Fibroblast of peridontal ligament (primary cell): ENCODE results near the gene SPOCK1.

Experiments
- DNase-seq: peaks from one replicate; pipeline ENCODE4 v3.0.0-alpha.2; 2010; ENCODE audit errors: extremely low read depth

SPOCK1 gene

GRCh38 chr5:137492331-137492730 is 6.8 kb downstream of the SPOCK1 start:
- DNase-seq = peak; percentile 86

DNA sequence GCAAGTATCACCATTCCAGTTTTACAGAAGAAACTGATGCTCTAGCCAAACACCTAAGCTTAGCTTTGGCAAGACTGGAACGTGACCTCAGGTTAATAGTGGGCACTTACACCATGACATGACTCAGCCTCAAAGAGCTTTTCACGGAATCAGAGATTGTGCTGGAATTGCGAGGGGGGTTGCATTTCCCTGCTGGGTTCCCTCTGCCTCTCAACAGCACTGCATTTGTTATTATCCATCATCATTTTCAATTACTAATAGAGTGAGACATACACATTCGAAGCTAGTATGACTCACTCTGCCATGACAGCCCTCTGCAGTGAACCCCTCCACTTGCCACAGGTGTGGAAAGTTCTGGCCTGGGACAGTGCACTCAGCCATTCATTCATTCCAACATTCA is 8.0 kb downstream of the SPOCK1 start:
- DNase-seq = no peak

DNA sequence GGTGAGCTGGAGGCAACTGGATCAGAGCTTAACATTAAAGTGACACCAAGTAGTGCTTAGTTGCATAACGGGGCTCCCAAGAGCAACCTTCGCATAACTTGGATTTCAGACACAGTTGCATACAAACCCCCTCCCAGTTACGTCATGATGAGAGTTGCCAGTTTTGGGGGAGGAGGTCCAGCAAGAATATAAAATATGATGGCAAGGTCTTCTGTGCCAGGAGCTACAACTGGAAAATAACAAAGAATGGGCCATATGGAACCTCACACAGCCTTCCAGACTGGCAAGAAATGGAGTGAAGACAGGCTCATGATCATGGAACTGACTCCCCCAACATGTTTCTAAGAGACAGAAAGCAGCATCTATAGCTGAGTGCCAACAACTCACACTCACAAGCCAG is 8.5 kb downstream of the SPOCK1 start:
- DNase-seq = no peak

DNA sequence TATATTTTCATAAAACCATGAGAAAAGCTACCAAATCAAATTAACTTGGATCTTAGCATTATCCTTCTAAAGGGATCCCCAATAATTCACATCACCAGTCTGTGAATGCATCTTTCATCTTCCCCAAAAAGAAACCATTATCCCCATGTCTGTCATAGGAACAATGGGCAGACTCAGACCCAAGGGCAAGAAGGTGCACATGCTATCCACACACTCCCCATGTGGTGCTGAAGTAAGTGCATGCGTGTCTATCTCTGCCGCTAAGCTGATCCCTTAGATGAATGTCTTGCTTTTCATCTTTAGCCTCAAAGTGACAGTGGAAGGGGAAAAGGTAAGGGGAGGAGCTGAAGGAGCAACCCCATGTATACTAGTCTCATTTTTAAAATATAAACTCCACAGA is 10.2 kb downstream of the SPOCK1 start:
- DNase-seq = no peak

GRCh38 chr5:137488516-137488915 is 10.6 kb downstream of the SPOCK1 start:
- no peak for DNase-seq

DNA sequence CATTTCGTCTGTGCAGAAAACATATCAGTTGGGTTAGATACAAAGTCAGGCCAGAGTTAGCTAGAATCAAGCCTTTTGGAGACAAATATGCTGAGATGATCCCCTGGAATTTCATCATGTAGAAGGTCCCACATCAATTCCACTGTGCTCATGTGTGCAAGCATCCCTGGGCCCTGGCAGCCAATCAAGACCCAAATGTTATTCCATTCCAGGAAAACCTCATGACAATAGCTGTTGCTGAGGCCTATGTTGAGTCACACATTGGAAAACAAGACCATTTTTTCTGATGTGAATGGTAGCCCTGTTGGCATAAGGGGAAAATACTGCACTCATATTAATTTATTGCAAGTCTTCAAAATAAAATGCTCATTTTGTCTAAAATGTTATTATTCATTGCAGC is 11.5 kb downstream of the SPOCK1 start:
- peak; percentile 84 for DNase-seq

- peak; percentile 30 for DNase-seq
Measured at GRCh38 chr5:137486707-137487106, 12.4 kb downstream of the SPOCK1 start.

GRCh38 chr5:137481596-137481995 is 17.5 kb downstream of the SPOCK1 start:
- DNase-seq = no peak

DNA sequence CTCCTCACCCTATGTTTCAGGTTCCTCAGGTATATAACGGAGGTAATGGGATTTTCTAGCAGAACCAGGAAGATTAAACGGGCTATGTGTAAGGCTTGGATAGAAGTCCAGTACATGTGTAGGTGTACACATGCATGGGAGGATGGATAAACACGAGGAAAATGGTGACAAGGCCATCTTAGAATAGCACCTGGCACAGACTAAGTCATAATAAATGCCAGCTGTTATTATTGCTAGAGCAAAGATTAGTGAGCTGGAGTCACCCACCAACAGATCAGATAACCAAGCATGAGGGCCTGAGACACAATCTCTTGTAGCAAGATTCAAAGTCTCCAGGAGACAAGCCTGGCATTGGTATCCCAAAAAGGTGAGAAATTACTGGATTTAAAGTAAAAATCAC is 21.1 kb downstream of the SPOCK1 start:
- DNase-seq = no peak

GRCh38 chr5:137470921-137471220 is 28.3 kb downstream of the SPOCK1 start:
- no peak for DNase-seq

- peak; percentile 96 for DNase-seq
Measured at GRCh38 chr5:137470111-137470920, 28.8 kb downstream of the SPOCK1 start.

GRCh38 chr5:137466889-137467288 is 32.2 kb downstream of the SPOCK1 start:
- peak; percentile 62 for DNase-seq

DNA sequence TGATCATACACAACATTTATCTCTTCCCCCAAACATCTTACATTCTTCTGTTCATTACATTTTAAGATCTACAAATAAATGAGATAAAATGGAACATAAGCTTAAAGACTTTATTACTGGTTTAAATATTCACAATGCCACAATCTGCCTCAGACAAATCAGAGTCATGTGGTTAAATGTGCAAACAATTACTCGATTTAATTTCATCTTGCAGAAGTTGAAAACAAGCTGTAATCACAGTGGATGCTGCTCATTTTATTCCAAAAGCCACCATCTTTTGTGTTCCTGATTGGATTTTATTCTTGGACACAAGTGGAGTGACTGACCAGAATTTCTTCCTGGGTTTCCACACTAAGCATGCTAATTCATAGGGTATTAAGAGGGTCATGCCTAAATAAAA is 33.2 kb downstream of the SPOCK1 start:
- no peak for DNase-seq

DNA sequence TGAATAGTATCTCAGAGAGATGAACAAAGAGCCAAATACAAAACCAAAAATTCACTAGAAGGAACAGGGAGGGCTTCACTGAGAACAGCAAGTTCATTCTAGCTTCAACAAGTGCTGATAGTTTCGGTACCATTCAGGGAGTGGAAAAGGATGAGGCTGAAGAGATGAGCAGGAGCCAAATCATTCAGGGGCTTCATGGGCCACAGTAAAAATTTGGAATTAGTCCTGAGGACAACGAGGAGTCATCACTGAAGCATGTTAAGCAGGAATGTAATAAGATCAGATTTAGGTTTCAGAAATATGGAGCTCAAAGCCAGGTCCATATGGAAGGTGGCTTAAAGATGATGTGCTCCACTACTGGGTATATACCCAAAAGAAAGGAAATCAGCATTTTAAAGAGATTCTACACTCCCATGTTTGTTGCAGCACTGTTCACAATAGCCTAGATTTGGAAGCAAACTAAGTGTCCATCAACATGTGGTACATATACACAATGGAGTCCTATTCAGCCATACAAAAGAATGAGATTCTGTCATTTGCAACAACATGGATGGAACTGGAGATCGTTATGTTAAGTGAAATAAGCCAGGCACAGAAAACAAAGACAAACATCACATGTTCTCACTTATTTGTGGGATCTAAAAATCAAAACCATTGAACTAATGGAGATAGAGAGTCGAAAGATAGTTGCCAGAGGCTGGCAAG is 36.2 kb downstream of the SPOCK1 start:
- no peak for DNase-seq

- no peak for DNase-seq
Measured at GRCh38 chr5:137462265-137462590, 36.9 kb downstream of the SPOCK1 start.

DNA sequence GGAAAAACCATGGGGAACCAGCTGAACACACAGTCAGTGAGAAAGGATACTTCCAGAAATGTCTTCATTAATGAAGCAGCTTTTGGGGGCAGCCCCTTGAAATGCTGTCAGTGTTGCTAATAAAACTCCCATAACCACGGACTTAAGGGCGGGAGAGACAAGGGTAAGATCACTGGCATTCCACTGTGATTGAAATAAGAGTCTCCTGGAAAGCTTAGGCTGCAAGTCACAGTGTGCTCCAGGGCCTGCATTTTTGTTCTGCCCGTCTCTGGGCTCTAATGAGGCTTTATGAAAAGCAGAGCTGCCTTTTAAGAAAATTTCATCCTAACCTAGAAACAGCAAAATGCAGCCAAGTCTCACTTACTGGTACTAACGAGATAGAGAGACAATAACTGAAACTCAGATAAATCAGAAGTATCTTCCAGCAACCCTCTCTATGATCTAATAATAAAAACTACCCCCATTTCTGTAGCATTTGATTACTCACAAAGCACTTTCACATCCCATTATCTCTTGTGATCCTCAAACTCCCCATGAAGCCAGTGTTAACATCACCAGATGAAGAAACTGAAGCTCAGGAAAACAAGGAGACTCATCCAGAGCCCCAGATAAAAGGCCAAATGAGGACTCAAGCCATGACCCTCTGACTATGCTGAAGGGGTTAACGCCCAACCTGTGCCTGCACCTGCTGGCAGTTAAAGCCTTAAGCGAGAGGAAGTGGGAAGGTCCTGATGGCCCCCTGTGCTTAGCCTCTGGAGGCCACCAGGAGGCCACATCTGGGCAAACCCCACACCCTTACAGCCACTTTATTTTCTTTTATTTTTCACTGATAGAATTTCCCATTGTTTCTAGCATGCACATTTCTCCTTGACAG is 37.5 kb downstream of the SPOCK1 start:
- no peak for DNase-seq

DNA sequence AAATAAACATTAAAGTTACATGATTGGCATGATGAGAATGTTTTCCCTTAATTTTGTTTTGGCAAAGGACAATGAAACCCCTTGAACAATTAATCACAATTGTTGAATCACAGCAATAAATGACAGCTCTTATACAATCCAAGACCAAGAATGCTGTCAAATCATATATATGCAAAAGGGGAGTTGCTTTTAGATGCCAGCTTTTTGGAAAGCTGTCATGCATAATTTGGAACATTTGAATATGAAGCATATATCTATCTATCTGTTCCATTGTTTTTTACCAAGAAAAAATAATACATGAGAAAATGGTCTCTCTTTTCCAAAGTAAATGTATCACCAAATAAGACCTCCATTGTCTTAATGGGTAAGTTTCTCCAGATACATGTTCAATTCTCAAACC is 44.5 kb downstream of the SPOCK1 start:
- DNase-seq = no peak

DNA sequence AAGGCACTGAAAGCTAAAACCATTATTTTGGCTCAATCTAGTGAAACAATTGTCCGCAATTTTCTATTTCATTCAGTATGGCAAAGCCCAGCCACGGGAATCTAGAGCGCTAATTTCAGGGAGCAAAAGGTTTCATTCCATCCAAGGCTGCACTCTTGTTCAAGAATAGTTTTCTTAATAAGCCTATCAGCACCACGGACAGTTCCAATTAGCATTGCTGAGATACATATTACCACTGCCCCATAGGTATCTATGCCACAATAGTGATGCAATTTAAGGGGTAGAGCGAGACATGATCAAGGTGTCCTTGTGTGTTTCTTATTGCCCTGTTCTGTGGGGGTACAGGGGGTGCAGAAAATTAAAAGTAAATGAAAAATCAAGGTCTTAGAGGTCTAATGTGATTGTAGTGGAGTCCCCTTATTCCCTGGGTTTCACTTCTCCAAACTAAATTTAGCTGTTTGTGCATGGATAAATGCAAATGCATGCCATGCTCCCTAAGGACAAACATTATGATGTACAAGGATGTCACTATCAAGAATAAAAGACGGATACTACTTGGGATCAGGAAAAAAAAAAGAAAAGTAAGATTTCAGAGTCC is 45.5 kb downstream of the SPOCK1 start:
- peak; percentile 72 for DNase-seq

GRCh38 chr5:137450759-137451158 is 48.4 kb downstream of the SPOCK1 start:
- no peak for DNase-seq

- DNase-seq = no peak
Measured at GRCh38 chr5:137448868-137449267, 50.3 kb downstream of the SPOCK1 start.

GRCh38 chr5:137446615-137447014 is 52.5 kb downstream of the SPOCK1 start:
- DNase-seq = peak; percentile 15

DNA sequence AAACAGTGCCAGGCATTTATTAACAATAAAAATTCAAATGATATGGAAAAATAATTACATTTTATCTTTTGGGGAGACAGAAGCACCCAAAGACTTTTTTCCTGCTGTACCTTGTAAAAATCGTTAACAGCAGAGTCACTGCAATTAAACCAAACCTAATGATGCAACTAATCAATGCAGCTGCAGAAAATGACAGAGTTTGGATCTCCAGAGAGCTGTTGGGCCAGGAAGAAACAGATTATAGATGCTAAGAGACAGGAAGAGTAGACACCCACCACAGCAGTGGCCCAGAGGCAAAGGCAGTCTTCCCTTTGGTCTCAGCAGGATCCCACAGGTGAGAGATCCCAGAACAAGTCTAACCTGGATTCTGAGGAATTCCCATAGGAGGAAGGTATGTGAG is 53.0 kb downstream of the SPOCK1 start:
- DNase-seq = no peak
